Vagina (tissue), 2 donors: Measurements from ENCODE around the gene STARD10.

Source experiments
- CTCF ChIP-seq, 3 experiments: fragments of 450-650 bp in 2 of 3; fragments of 200-600 bp in 1 of 3; sonication (generic) in 1 of 3; IDR thresholded peaks; one replicate each; pipeline ENCODE4 v1.5.1; 2017 to 2019; ENCODE audit warnings: antibody characterized with exemption in 3 of 3, mild to moderate bottlenecking in 2 of 3, moderate library complexity in 2 of 3
- POLR2A ChIP-seq, 2 donors: fragments of 450-650 bp; IDR thresholded peaks; one replicate each; pipeline ENCODE4 v1.6.1; 2017; ENCODE audit warnings: antibody characterized with exemption in 2 of 2, mild to moderate bottlenecking in 2 of 2, moderate library complexity in 2 of 2

- TF ChIP-seq POLR2A (IDR thresholded peaks at IDR 0.05) (no peak), CTCF (IDR thresholded peaks at IDR 0.05) (no peak)
Measured at GRCh38 chr11:72725724-72726028, 68.2 kb downstream of the STARD10 start.
